HG03280 (cell line): ENCODE measurements around the gene IGBP1.
A peak's percentile ranks its signal among the peaks of the same experiment; 100 is the strongest.
"Not testable (repeated sequence)": the region's sequence is repeated elsewhere in the genome, so short reads cannot be mapped to it uniquely, and the experiment has no call there.

Experiments used
- ATAC-seq: cut with Tn5 transposase; IDR thresholded peaks from one replicate; pipeline ENCODE4 v1.9.1; 2021; ENCODE audit warnings: mild to moderate bottlenecking, moderate library complexity; ENCODE audit not compliant: unreplicated experiment

Gene IGBP1

GRCh38 chrX:70133303-70134115 is at the start of gene IGBP1:
Gene IGBP1, plus strand, starts transcription at chrX:70133447. Its CDS starts 501 bp downstream, at chrX:70133948.
- peak; percentile 91 for ATAC-seq

GRCh38 chrX:70084592-70085240 is 48.5 kb upstream of the IGBP1 start:
- no peak for ATAC-seq

GRCh38 chrX:70087857-70088630 is 45.2 kb upstream of the IGBP1 start:
- no peak for ATAC-seq

GRCh38 chrX:70088751-70089150 is 44.5 kb upstream of the IGBP1 start:
- no peak for ATAC-seq

- ATAC-seq = no peak
Measured at GRCh38 chrX:70089604-70090297, 43.5 kb upstream of the IGBP1 start.

GRCh38 chrX:70092247-70092646 is 41.0 kb upstream of the IGBP1 start:
- ATAC-seq = no peak

GRCh38 chrX:70096052-70096451 is 37.2 kb upstream of the IGBP1 start:
- no peak for ATAC-seq

- no peak for ATAC-seq
Measured at GRCh38 chrX:70105229-70105628, 28.0 kb upstream of the IGBP1 start.

GRCh38 chrX:70111436-70112026 is 21.7 kb upstream of the IGBP1 start:
- ATAC-seq = not testable (repeated sequence)

- ATAC-seq = no peak
Measured at GRCh38 chrX:70117738-70118137, 15.5 kb upstream of the IGBP1 start.

GRCh38 chrX:70123014-70123413 is 10.2 kb upstream of the IGBP1 start:
- ATAC-seq = not testable (repeated sequence)

GRCh38 chrX:70124678-70125077 is 8.6 kb upstream of the IGBP1 start:
- no peak for ATAC-seq

GRCh38 chrX:70128071-70128470 is 5.2 kb upstream of the IGBP1 start:
- ATAC-seq = no peak

GRCh38 chrX:70129816-70130215 is 3.4 kb upstream of the IGBP1 start:
- no peak for ATAC-seq

GRCh38 chrX:70132224-70132623 is 1.0 kb upstream of the IGBP1 start:
- no peak for ATAC-seq

GRCh38 chrX:70132877-70133302 is 357 bp upstream of the IGBP1 start:
- ATAC-seq = peak; percentile 27

- ATAC-seq = peak; percentile 5
Measured at GRCh38 chrX:70134116-70134477, 850 bp downstream of the IGBP1 start.

- no peak for ATAC-seq
Measured at GRCh38 chrX:70138622-70139021, 5.4 kb downstream of the IGBP1 start.

- ATAC-seq = no peak
Measured at GRCh38 chrX:70139736-70140135, 6.5 kb downstream of the IGBP1 start.

- ATAC-seq = no peak
Measured at GRCh38 chrX:70141373-70141772, 8.1 kb downstream of the IGBP1 start.
